ENCODE results near the gene ANAPC1.
"Not testable (repeated sequence)": the region's sequence is repeated elsewhere in the genome, so short reads cannot be mapped to it uniquely, and the experiment has no call there.

The ANAPC1 gene

GRCh38 chr2:111782195-111782594 is 101.8 kb downstream of the ANAPC1 start:
- not testable (repeated sequence) for DNase-seq (ENCODE audit: low spot score)

DNA sequence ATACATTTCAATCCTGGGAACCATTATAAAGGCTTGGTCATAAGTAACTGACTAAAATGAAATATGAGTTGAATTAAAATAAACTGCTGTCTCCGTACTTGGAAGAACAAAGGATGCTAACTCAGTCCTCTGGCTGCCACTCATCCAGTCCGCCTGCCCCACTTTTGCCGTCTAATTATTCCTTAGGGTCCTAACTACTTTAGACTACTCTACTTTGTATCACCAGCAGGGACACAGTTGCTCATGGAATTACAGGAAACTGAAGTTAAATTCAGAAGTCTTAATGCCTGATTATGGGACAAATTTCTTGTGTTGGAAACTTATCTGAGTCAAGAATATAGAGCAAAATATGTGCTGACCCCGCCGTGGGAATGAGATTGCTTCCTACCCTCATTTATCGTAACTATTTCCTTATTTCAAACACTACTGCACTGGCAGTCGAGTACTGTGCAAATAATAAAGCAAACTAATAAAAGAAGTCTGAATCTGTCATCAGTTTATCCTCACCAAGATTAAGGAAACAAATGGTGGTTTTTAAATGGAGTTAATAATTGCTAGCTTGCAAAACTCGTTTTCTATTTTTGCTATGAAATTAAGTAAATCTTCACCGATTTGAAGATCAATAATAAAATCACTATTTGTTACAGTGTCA is 102.4 kb downstream of the ANAPC1 start:
- not testable (repeated sequence) for DNase-seq (ENCODE audit: low spot score)

- DNase-seq (ENCODE audit: low spot score), result not testable (repeated sequence)
These were observed 106.8 kb downstream of the ANAPC1 start for GRCh38 chr2:111777155-111777554.

- not testable (repeated sequence) for DNase-seq (ENCODE audit: low spot score)
These were observed 107.7 kb downstream of the ANAPC1 start for GRCh38 chr2:111776296-111776695.

- not testable (repeated sequence) for DNase-seq (ENCODE audit: low spot score)
These were observed 111.8 kb downstream of the ANAPC1 start for GRCh38 chr2:111772180-111772579.

DNA sequence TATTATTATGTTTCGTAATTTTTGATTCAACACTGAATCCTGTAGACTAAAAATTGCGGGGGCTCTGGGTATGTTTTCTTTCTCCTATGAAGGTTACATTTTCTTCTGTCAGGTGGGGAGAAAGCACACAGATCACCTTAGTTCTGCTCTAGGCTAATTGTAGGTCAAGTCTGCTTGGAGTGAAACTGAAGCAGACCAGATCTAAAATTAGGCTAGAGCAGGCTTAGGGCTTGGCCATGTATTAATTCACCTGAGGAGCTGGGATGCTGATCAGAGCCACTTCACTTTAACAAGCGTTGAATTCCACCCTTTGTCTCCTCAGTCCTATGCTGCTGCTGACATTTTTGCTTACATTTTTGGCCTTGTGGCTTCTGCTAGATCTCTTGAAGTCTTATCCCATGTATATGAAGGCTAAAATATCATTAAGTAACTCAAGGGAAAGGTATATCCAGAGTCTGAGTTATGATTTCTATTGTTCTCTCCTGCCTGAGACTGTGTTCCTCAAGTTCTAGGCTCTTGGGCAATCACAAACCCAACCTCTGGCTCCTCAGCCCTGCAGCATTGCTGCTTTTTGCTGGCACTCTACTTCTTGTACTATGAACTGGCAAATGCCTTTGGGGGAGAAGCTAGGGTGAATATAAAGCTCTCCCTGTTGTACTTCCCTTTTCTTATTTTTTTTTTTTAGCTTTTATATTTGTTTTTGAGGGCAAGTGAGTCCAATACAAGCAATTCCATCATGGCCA is 112.9 kb downstream of the ANAPC1 start:
- not testable (repeated sequence) for DNase-seq (ENCODE audit: low spot score)

- not testable (repeated sequence) for DNase-seq (ENCODE audit: low spot score)
These were observed 115.5 kb downstream of the ANAPC1 start for GRCh38 chr2:111768266-111769190.

- DNase-seq (ENCODE audit: low spot score), result not testable (repeated sequence)
These were observed 116.9 kb downstream of the ANAPC1 start for GRCh38 chr2:111767087-111767486.

DNA sequence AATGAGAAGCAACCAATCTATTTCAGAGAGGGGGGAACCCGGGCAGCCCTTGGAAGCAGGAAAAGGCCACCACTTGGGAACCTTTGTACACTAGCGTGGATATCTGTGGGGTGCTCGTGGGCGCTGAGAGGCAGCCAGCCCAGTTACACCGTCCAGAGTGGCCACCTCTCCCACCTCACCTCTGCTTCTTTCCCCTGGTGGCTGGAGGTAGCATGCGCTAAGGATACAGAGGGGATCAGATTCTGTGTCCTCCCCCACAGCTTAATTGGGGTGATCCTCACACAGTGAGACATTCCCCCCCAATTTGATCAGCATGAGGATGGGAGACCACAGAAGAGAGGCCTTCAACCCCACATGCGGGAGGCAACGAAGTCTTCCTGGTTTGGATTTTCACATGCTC is 117.7 kb downstream of the ANAPC1 start:
- not testable (repeated sequence) for DNase-seq (ENCODE audit: low spot score)

DNA sequence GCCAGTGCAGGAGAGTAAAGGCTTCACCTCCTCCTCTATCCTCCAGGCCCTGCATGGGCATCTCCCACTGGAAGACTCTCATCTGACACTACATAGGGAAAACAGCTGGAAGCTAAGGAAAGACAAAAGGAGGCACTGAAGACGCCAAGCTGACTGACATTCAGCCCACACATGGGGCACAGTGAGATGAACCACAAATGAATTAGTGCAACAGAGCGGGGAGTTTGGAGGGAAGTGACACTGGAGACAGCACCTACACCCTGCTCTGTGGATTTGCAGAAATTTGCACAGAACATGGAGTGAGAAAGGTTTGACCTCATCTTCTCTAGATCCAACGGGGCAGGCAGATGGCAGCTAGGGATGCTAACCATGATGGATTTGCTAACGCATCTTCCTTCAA is 119.8 kb downstream of the ANAPC1 start:
- not testable (repeated sequence) for DNase-seq (ENCODE audit: low spot score)

- not testable (repeated sequence) for DNase-seq (ENCODE audit: low spot score)
These were observed 123.2 kb downstream of the ANAPC1 start for GRCh38 chr2:111760697-111761284.

GRCh38 chr2:111752533-111752932 is 131.5 kb downstream of the ANAPC1 start:
- DNase-seq (ENCODE audit: low spot score), result not testable (repeated sequence)

DNA sequence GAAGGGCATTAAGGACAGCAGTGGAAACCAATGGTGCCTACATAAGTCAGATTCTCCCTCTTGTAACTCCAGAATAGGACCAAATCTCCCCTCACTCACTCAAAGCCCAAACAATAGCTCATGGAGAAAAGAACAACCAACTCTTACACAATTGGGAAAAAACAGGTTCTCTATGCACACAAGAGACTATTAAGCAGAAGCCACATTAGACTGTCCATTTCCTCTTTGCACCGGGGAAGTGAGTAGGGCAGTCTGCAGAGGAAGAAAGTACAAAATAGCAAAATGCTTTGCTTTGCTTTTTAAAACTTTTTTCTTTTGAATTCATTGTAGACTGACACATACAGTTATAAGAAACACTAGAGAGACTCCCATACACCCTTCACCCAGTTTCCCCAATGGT is 133.4 kb downstream of the ANAPC1 start:
- not testable (repeated sequence) for DNase-seq (ENCODE audit: low spot score)

- not testable (repeated sequence) for DNase-seq (ENCODE audit: low spot score)
These were observed 135.6 kb downstream of the ANAPC1 start for GRCh38 chr2:111748429-111748828.

GRCh38 chr2:111747410-111748115 is 136.4 kb downstream of the ANAPC1 start:
- not testable (repeated sequence) for DNase-seq (ENCODE audit: low spot score)

- not testable (repeated sequence) for DNase-seq (ENCODE audit: low spot score)
These were observed 139.2 kb downstream of the ANAPC1 start for GRCh38 chr2:111744751-111745150.

DNA sequence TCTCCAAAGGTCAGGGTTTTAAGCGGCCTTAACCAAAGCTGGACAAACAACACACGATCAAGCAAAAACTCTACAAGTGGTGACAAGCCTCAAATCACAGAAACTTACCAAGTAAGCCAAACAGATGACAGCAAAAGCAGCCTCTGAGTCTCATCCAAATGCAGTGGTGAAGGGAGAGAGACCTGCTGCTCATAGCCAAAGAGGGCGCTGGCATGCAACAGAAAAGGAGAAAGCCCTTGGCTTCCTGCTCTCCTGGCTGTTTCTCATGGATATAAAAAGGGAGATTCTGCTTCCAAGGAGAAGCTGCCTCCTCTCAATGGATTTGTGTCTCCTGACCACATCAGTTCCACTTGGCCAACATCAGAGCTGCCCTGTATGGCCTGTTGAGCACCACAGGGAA is 142.5 kb downstream of the ANAPC1 start:
- not testable (repeated sequence) for DNase-seq (ENCODE audit: low spot score)

DNA sequence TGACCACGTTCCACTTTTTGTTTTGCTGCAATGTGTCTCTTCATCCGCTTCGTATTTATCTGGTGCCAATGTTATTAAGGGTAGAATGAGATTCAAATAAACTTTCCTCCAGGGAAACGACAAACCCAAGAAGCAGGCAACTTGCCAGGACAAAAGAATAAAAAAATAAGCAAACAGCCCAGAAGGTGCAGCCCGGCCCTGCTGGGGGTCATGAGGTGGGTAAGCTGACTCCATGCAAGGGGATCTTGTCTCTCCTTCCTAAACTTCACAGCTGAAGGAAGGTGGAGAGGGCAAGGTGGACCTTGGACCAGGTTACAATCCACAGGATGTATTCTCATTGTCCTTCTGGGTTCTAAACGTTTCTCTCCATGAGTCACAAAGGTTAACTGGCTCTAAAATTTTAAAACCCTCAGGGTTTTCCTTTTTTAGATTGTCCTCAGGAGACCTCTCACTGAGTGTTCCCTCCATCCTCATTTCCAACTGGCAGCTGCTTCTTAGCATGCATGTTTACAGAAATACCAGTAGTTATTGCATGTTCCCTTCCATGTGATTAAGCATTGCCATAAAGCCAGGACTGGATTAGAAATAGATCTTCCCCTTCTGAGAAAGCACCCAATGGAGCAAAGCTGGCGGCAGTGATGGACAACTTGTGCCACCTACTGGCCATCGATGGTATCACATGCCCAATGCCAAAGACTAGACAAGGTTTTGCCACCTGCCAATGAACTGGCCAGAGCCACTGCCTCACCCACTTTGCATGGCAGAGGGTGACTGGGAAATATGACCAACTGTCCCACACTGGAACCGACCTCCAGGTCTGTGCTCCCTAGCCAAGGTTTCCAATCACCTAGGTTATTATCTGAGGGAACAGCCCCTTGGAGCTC is 147.9 kb downstream of the ANAPC1 start:
- DNase-seq (ENCODE audit: low spot score), result not testable (repeated sequence)

DNA sequence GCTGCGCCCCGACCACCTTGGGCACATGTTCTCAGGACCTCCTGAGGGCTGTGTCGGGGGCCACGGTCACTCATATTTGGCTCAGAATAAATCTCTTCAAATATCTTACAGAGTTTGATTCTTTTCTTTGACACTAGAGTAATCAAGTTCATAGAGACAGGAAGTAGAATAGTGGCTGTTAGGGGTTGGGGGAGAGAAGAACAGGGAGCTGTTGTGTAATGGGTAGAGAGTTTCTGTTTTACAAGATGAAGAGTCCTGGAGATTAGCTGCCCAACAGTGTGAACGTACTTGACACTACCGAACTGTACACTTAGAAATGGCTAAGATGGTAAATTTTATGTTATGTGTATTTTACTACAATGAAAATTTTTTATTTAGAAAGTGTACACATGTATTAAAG is 148.6 kb downstream of the ANAPC1 start:
- not testable (repeated sequence) for DNase-seq (ENCODE audit: low spot score)

- not testable (repeated sequence) for DNase-seq (ENCODE audit: low spot score)
These were observed 154.1 kb downstream of the ANAPC1 start for GRCh38 chr2:111729812-111730458.

Data from hepatic stellate cell (primary cell).